ENCODE data around the gene NYNRIN.

- TF ChIP-seq CTCF (IDR thresholded peaks at IDR 0.05) (no peak), EZH2 (IDR thresholded peaks at IDR 0.05) (no peak)
Measured at GRCh38 chr14:24439830-24440605, 41.2 kb downstream of the NYNRIN start.
